GM18508 (cell line): Measurements from ENCODE around the gene ANKRA2.
A peak's percentile ranks its signal among the peaks of the same experiment; 100 is the strongest.
"Not testable (repeated sequence)": the region's sequence is repeated elsewhere in the genome, so short reads cannot be mapped to it uniquely, and the experiment has no call there.

Source experiments
- ATAC-seq: cut with Tn5 transposase; IDR thresholded peaks from one replicate; pipeline ENCODE4 v1.9.1; 2021; ENCODE audit warnings: moderate number of reproducible peaks; ENCODE audit not compliant: insufficient read depth, unreplicated experiment

Gene ANKRA2

DNA sequence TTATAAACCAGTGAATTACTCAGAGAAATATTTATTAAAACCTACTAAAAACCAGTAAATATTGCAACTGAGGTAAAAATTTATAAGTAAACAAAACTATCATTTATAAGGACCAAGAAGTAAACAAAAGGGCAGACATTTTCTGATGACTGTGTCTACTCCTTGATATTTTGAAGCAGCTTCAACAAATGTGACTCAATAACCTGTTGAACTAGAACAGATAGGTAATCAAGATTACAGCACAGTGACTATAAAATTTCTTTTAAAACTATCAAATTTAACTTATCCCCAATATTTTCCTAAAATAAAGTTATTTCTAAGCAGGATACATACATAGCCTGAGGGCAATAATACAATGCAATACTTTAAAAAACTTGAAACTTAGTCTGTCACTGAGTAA, 12.8 kb downstream of the ANKRA2 start:
- ATAC-seq: no peak

DNA sequence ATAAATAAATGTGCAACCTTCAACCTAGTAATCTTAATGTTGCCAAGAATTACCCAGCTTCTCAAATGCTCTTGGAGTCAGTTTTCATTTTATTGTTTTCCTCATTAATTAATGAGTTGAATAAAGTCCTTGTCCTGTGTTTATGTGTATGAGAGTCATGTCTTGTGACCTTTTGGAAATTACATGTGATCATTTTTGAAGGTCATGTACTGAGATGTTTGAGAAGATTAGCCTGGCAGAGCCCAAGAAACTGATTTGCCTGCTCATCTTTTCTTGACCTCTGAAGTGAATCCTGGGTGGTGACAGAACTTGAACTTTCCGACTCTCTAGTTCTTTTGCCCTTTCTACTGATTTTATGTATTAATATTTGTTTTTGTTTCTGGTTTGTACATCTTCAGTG, 15.4 kb downstream of the ANKRA2 start:
- ATAC-seq: no peak

DNA sequence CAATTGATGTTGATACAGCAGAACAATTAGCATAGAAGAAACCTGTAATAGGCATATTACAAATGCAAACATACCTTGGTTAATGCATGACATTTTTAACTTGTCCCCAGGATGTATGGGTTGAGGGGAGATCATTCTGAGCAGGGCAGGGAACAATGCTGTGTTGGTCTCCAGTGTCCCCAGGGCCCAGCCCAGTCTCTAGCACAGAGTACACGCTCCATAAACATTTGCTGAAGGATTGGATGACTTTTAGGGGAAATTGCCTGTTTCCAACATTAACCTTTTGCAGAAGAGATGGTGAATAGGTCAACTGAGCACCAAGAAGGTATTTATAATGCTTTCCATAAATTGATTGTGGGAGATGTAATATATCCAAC, 20.0 kb downstream of the ANKRA2 start:
- no peak for ATAC-seq

DNA sequence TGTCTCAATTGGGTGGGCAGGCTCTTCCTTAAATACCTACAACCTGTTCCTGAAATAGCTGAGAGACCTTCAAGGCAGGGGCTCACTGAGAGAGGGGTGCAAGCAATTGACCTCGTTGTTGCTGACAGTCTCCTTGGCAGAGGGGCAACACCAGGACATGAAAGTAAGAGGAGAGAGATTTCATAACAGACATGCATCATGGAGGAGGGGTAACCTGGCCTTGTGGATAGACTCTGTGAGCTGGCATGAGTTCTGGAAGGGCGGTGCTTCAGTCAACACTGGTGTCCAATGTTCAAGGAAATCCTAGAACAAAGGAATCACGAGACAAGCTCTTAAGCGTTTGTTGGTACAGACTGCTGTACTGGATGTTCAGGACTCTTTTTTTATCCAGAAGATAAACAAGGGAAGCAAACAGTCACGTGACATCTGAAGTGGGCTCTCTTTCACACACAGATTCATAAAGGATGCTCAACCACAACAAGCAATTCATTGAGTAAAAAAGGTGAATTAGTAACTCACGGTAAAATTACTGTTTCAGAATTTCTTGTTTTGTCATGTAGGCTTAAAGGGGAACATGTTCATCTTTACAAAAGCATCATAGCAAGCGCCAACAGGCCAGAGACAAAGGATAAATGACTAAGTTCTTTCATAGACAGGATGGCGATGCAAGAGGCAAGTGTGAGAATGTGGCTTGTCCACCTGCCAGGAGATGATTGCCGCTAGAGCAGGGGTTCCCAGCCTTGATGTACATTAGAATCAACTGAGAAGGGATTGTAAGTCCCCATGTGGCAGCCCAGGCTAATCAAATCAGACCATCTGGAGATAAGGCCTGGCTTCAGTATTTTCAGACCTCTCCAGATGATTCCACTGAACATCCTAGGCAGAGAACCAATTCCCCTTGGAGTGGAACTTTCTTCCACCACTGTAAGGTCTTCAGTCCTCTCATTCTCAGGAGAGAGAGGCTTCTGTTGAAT, 20.7 kb downstream of the ANKRA2 start:
- no peak for ATAC-seq

DNA sequence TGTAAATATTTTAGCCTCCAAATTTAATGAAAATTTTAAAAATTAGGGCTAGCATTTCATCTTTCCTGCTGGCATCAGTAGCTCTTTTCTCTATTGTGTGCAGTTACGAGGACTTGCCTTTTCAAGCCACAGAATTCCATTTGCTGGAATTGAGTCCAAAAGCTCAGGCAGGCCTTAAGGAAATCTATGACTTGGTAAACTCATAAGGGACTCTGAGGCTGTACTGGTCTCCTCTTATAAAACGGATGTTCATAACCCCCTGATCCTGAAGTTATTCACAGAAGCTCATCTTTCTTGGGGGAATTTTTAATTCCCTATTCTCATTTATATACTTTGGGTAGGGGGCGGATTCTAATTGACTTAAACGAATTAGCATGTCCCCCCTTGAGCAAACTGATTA, 23.4 kb downstream of the ANKRA2 start:
- no peak for ATAC-seq

DNA sequence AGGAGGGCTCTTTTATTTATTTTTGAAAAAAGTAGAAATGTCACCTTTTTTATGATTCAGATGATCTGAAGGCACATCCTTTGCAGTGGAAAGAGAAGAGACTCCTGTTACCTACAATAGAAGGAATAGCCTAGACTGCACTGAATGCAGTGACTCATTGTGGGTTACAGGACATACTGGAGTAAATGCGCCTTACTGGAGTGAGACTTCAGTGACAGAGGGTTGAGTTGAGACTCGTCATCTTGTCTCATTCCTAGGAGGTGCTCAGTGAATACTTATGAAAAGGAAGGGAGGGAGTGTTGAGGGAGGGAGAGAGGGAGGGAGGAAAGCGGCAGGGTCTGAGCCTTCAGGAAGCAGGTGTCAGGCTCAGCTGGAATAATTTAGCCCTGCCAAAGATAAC, 25.2 kb downstream of the ANKRA2 start:
- ATAC-seq: no peak

DNA sequence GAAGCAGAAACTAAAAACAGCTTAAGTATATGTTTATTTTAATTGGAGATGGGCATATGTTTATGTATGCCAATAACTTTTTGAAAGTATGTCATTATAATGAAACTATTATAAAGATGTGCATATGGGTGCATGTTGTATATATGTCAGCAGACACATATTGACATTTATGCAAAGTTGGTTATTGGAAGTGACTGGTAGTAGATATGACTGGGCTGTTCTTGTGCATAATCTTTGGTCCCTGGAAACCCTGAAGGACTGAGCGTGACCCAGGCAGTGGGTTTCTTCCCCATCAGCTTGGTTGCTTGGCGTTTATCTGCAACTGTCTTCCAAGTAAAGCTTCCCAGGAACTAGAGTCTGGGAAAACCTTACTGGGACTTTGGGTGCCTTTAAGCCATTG, 25.7 kb downstream of the ANKRA2 start:
- no peak for ATAC-seq

DNA sequence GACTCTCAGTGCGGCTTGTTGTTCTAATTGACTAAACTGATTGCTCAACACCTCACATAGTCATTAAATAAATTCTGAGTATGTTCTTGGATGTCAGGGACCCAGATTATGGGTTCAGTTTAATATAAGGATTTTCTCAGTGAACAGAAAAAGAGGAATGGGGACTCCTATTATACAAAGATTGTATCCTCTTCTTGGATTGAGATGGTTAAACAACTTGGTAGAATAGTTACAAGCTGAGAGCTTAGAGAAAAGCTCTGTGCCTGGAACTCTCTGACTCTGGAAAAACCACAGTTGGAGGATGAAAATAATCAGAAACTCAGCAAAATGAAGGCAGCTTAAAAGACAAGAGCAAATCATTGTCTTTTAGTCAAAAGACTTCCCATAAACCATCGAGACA, 30.5 kb downstream of the ANKRA2 start:
- no peak for ATAC-seq

DNA sequence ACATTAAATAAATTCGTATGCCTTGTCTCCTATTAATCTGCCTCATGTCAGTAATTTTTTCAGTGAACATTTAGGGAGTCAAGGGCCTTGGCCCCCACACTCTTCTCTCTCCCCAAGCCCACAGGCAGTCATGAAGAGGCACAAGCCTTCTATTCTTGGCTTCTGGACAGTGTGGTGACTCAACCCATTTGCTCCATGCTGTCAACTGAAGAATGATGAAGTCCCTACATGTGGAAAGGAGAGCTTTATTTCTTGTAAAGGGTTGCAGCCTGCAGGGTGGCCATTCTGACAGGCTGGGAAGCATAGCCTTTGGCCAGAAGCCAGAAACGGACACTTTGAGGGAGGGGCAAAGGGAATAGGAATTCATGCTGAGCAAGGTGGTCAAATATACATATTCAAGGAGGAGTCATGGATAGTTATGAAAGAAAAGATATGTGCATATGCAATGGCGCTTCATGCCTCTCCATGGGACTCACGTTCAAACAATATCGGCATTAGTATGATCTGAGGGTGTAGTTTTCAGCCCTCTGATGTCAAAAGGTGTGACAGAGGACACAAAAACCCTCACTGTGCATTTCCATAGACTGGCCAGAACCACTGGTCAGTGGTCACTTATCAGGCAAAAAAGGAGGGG, 31.3 kb downstream of the ANKRA2 start:
- ATAC-seq: no peak

DNA sequence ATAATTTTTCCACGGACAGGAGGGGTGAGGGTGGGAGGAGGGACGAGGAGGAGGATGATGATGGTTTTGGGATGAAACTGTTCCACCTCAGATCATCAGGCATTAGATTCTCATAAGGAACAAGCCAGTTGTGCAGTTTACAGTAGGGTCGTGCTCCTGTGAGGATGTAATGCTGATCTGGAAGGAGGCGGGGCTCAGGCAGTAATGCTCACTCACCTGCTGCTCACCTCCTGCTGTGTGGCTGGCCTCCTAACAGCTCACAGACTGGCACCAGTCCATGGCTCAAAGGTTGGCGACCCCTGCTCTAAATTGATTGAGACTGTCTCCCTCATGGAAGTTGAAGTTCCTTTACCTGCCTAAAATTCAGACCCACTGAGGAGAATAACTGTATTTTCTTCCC, 33.2 kb downstream of the ANKRA2 start:
- ATAC-seq: no peak

DNA sequence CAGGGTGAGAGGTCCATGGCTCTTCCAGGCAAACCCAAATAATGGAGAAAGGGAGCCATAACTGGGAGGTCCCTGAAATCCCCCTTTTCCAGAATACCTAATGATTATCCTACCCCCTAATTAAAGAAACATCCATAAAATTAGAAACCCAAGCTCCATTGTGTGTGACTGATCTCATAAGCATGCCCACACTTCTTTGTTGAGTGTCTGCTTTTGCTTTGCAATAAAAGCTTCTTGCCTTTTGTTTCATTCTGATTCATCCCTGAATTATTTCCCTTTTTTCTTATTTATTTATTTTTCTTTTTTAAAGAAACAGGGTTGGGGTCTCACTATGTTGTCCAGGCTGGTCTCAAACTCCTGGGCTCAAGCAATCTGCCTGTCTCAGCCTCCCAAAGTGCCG, 34.1 kb downstream of the ANKRA2 start:
- ATAC-seq: no peak

DNA sequence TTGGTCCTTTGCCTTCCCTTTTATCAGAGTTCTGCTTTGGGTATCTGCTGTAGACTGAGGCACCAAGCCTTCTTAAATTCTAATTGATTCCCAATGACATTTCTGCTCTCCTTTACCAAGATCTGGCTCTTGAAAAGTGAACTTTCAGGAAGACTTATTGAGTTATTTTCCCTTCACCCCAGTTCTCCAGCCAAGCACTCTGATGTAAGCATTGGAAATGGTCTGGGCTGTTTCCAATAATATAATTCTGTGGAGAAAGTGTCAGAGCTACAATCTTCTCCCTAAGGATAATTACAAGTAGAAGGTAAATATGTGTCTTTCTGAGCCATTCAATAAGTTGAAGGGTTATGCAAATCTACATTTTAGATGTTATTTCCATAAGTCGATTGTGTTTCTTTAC, 36.4 kb downstream of the ANKRA2 start:
- ATAC-seq: no peak

DNA sequence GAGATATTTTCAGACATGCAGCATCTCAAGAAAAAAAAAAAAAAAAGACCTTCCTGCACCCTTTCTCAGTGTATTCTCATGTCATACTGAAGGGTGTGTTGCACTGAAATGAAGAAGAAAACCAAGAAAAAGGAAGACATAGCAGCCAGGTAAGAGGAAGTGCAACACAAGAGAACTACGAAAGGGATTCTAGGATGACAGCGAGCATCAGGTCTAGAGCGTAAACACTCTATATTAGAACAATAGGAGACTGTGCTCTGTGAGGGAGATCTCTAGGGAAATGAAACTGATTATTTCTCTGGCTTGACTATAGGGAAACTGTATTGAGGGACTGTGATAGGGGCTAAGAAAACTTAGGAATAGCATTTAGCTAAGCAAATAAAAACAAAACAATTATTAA, 37.2 kb downstream of the ANKRA2 start:
- ATAC-seq: no peak

DNA sequence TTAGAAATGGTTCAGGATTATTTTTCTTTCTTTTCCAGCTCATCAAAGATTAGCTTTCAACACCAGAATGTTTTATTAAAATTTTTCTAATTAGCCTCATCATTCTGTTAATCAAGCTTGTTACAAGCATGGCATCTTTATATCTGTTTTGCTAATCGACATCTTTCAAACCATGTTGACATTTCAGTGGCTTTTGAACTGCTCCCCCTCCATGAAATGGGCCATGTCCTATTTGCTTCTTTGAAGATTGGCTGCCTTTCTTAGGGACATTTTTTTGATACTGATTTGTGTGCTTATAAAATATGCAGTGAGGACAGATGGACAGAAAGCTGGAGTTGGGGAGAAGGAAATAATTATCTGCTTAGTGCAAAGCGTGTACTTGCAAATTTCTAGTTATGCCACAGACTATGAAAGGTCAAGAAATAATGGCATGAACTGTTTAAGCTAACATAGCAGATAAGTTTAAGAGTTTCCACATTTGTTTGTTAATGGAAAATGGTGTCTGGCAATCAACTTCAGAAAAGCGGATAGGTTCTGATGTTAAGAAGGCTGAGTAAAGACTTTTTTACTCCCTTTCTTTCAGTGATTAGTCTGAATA, 39.7 kb downstream of the ANKRA2 start:
- ATAC-seq: no peak

DNA sequence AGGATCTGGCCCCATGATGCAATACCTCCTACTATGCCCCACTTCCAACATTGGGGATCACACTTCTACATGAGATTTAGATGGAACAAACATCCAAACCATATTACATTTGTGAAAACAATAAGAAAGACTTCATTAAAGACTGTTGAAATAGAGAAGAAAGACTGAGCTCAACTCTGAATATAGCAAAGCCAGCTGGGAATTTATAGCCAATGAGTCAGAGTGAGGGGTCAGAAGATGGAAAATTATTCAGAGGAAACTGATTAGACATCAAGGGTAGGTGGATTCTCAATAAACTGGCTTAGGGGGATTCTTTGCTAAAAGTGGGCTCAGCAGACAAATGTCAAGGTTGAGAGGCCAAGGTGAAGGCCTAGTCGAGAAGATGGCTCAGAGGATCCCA, 41.6 kb downstream of the ANKRA2 start:
- no peak for ATAC-seq

DNA sequence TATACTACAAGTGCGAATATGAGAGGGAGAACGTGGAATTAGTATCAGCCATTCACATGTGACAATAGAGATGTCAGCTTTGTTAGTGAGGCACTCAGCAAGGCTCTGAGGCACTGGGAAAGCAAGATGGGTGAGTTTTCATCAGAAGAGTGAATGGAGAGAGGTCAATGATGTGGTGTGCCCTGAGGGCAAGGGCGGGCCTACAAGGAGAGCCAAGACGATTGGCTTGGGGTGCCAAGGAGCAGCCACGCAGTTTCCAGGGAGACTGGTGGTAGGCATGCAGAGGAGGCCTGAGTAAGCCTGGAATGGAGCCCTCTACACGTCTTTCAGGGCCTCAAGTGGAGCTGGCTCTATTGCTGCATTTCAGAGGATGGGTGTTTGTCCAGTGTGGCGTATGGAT, 42.5 kb downstream of the ANKRA2 start:
- no peak for ATAC-seq

DNA sequence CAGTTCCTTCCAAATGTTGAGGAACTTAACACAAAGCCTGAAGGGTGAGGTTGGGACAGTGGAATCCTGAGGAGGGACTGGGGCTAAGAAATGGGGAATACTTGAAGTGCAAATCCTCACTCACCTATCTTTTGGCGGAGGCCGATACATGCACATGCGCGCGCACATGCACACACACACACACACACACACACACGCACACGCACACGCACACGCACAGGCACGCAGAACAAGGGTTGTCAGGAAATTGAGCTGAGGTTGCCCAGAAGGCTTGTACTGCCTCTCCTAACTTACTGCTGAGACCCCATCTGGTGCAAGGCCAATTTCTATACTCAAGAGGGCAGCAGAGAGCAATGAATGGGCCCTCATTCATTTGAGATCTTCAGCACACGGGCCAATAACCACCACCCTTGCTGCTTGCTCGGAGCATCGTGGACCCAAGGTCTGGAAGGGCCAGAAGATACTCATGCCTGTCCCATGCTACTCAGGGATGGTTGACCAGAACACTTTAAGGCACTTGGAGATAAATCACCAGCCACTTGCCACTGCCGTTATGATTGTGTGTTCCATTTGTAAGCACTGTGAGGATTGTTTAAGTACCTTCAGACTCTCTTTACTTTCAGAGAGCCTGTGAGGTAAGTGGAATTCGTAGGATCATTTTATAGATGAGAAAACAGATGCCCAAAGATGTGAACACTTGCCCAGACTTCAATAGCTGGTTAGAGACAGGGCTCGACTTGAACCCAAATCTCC, 45.7 kb downstream of the ANKRA2 start:
- peak; percentile 85 for ATAC-seq

DNA sequence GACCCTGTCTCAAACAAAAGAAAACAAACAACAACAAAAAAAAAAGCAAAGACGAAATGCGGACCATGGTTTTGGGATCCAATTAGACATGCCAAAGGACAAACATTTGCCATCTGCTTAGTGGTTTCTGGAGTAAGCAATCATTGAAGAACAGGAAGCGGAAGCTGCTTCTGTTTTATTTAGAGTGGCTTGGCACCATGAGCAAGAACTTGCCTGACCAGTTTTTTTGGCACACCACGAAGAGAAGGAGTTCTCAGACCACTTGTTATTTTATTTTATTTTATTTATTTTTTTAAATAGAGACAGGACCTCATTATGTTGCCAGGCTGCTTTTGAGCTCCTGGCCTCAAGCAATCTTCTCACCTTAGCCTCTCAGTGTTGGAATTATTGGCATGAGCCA, 50.2 kb downstream of the ANKRA2 start:
- ATAC-seq: no peak

DNA sequence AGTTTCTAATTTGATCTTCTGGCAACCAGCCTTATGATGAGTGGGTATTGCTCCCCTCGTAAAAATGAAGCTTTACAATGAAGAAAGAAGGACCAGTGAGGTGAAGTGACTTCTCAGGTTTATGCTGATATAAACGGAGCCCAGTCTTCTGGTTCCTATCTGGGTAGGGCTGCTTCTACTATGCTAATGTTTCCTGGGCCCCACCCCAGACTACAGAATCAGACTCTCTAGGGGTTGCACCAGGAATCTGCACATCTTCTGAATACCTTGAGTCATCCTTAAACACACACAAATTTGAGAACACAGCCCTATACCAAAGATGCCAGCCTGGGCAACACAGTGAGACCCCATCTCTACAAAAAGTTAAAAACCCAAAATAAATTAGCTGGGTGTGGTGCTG, 51.0 kb downstream of the ANKRA2 start:
- no peak for ATAC-seq

DNA sequence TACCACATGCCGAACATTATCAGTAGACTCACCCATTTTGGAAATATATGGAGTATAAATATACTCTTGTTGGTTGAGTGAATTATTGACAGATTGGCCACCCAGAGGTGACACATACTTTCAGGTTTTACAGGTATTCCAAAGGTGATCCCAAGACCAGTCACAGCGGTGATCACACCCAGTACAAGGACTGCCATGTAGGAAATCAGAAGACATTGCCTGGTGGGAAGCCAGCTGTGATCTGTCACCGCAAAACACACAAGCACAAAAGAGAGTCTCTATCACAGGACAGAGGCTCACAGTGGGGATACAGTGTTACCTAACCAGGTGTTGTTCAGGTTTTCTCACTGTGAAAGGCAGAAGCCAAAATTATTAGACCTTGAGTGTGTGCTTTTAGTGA, 51.4 kb downstream of the ANKRA2 start:
- no peak for ATAC-seq

DNA sequence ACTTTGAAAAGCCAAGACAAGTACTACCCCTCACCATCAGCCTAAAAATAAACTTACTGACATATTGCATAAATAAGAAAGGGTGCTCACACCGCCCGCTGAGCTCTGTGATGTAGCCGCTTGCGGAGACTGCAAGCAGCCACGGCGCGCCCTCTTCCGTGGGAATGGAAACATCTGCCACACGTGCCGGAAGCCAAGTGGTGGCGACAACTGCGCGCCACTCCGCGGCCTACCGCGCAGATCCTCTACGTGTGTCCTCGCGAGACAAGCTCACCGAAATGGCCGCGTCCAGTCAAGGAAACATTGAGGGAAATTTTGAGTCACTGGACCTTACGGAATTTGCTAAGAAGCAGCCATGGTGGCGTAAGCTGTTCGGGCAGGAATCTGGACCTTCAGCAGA, 56.9 kb downstream of the ANKRA2 start:
- ATAC-seq: not testable (repeated sequence)
